Adrenal gland (tissue), 12 donors: ENCODE results near the gene SLC25A21. TPM values are rescaled to one million over a fixed set of nuclear protein-coding genes. Genes with fewer than 3 reads are reported as not detected.

Source experiments
- DNase-seq, 7 donors: peaks; one replicate each; pipeline ENCODE4 v3.0.0-alpha.2; 2019 to 2020
- H3K27ac ChIP-seq, 5 donors: fragments of 200-600 bp; sonication (generic) in 4 of 5; 1 replicate in 3 of 5; 2 replicates in 2 of 5; pipeline versions ENCODE4 v1.5.1 to v1.8.0; 2016 to 2020; ENCODE audit warnings: mild to moderate bottlenecking in 1 of 5
- H3K27me3 ChIP-seq: fragments of 200-600 bp; 2 replicates; pipeline ENCODE4 v1.8.0; 2021
- H3K36me3 ChIP-seq, 2 donors: fragments of 200-600 bp; replicated peaks in 1 of 2; 1 replicate in 1 of 2; 2 replicates in 1 of 2; pipeline versions ENCODE4 v1.5.1 to v1.8.0; 2018 to 2022
- H3K4me1 ChIP-seq, 2 donors: fragments of 200-600 bp; replicated peaks in 1 of 2; 1 replicate in 1 of 2; 2 replicates in 1 of 2; pipeline versions ENCODE4 v1.5.1 to v1.8.0; 2018 to 2021
- H3K4me3 ChIP-seq, 4 donors: fragments of 200-600 bp; sonication (generic) in 3 of 4; one replicate each; pipeline ENCODE4 v1.5.1; 2016 to 2018
- H3K9me3 ChIP-seq, 3 donors: fragments of 200-600 bp; sonication (generic) in 1 of 3; replicated peaks in 1 of 3; 1 replicate in 2 of 3; 2 replicates in 1 of 3; pipeline versions ENCODE4 v1.5.1 to v1.8.0; 2016 to 2021
- POLR2A ChIP-seq, 2 donors: fragments of 450-650 bp; IDR thresholded peaks; one replicate each; pipeline ENCODE4 v1.6.1; 2017; ENCODE audit warnings: antibody characterized with exemption in 2 of 2, mild to moderate bottlenecking in 2 of 2, moderate library complexity in 1 of 2
- WGBS, 4 donors: extraction: QIAGEN DNeasy Blood & Tissue Kit in 2 of 4; methylation state at CpG; one replicate each; pipeline versions ENCODE4 v1.1.5 to v1.1.7; 2013 to 2017; 5-methylcytosine and 5-hydroxymethylcytosine counted together
- intact Hi-C, 2 donors: fragments of 100-400 bp; cut with DNase I; formaldehyde crosslinking; loops; one replicate each; pipeline versions ENCODE4 v1.14.1 to v1.15.0; 2022 to 2023
- polyA plus RNA-seq, 3 donors: library from polyadenylated mRNA; stranded (reverse); fragments of 200-250 nt in 2 of 3; fragments of 350-450 nt in 1 of 3; fragmentation: Illumina TruSeq in 1 of 3; extraction: RNeasy Lipid Tissue Mini Kit (QIAGEN cat#74804) in 1 of 3; gene quantifications; one replicate each; pipeline ENCODE4 v1.2.3, GENCODE V29; 2013 to 2014
- total RNA-seq, 9 donors: library from RNA; depleted of rRNA in 4 of 9; stranded (reverse); fragments of >200 nt in 4 of 9; fragments of 120-200 nt in 1 of 9; fragmentation: NEBNext Ultra II Directional in 1 of 9; extraction: Animal tissue kit (Norgen Biotek cat#: 25700) in 1 of 9; gene quantifications; one replicate each; pipeline versions ENCODE4 v1.1.0 to v1.2.4, GENCODE V29; 2013 to 2023
- TF ChIP-seq, protein P1 (sequence below), 6 experiments: fragments of 450-650 bp in 4 of 6; fragments of 200-600 bp in 2 of 6; sonication (generic) in 1 of 6; IDR thresholded peaks; 1 replicate in 5 of 6; 2 replicates in 1 of 6; pipeline versions ENCODE4 v1.5.1 to v1.8.0; 2016 to 2021; ENCODE audit warnings: antibody characterized with exemption in 6 of 6, mild to moderate bottlenecking in 2 of 6, moderate library complexity in 1 of 6
- donor health status: healthy with polysubstance abuse.
- donor health status: Bipolar disorder and iron deficiency.
- donor health status: DM: yes; HTN: yes; CAD: no.
- donor health status: DM: no; HTN: no; CAD: no.
- donor health status: DM: no; HTN: no; CAD: no.
- donor health status: DM: yes; HTN: yes; CAD: no.

Gene SLC25A21
- total and polyA plus RNA-seq, 12 donors, result 0.14 to 3.8 (median 0.56) TPM

DNA sequence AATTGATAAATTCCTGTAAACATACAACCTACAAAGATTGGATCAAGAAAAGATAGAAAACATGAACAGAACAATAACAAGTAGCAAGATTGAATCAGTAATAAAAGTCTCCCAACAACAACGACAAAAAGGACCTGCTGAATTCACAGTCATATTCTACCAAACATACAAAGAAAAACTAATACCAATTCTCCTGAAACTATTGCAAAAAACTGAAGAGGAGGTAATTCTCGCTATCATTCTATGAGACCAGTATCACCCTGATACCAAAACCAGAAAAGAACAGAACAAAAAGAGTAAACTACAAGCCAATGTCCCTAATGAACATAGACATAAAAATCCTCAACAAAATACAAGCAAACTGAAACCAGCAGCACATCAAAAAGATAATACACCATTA, 14.4 kb downstream of the SLC25A21 start:
- no peaks in the 10 kb centered on the region for H3K9me3 ChIP-seq
- intact Hi-C loops, result no loop called here
- H3K27ac ChIP-seq, result no peak overlapping the region
- TF ChIP-seq POLR2A (IDR thresholded peaks at IDR 0.05), result no peak
- no peaks in the 10 kb centered on the region for H3K4me1 ChIP-seq
- 79 to 93% (median 87%) methylated on average over 2 of the region's 2 CpGs for WGBS, 4 donors
- no peaks in the 10 kb centered on the region for H3K36me3 ChIP-seq
- no peak for DNase-seq
- no peaks in the 10 kb centered on the region for H3K27me3 ChIP-seq
- H3K4me3 ChIP-seq, result no peak overlapping the region

DNA sequence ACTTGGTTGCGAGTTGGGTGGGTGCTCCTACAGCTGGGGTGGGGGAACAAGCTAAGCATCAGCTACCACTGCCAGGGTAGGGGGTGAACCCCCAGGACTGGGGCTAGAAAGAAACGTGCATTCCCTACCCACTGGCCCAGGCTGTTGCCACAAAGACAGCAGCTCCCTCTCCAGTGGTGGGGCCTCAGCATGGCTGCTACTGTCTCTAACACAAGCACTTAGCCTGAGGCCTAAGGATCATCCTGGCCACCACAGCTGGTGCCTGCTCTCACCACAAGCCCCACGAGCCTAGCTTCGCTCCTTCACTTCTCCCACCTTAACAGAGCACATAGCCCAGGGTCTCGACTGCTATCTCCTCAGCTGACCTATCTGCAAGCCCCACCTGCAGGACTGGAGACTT, 18.9 kb downstream of the SLC25A21 start:
- 65 to 88% (median 83%) methylated on average over 4 to 5 of the region's 5 CpGs for WGBS, 4 donors

DNA sequence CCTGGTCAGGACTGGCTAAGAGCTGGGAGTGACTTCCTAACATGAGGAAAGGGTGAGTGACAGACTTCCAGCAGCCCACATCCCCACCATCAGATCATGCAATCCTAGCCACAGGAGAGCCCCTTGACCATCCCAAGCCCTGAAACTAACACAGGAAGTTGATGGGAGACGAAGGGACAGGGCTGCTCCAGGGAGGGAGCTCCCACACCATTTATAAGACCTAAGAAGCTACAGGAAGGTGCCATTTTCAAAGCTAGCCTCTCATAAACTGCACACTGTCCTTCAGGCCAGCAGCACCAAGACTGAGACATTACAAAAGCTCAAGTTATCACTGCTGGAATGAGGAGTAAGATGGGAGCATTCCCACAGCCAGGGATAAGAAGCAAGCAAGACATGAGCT, 19.4 kb downstream of the SLC25A21 start:
- intact Hi-C loops, result no loop called here
- Histone ChIP-seq H3K27ac (no peak overlapping the region), H3K36me3 (no peaks in the 10 kb centered on the region), H3K9me3 (no peaks in the 10 kb centered on the region), H3K27me3 (no peaks in the 10 kb centered on the region), H3K4me3 (no peak overlapping the region), H3K4me1 (peaks cover 0 to 9% of the 10 kb centered on the region in 2 donors)
- no peak for DNase-seq
- WGBS, 4 donors, result 13 to 71% (median 31%) methylated on average over 1 of the region's 1 CpG
- TF ChIP-seq, protein P1, sequence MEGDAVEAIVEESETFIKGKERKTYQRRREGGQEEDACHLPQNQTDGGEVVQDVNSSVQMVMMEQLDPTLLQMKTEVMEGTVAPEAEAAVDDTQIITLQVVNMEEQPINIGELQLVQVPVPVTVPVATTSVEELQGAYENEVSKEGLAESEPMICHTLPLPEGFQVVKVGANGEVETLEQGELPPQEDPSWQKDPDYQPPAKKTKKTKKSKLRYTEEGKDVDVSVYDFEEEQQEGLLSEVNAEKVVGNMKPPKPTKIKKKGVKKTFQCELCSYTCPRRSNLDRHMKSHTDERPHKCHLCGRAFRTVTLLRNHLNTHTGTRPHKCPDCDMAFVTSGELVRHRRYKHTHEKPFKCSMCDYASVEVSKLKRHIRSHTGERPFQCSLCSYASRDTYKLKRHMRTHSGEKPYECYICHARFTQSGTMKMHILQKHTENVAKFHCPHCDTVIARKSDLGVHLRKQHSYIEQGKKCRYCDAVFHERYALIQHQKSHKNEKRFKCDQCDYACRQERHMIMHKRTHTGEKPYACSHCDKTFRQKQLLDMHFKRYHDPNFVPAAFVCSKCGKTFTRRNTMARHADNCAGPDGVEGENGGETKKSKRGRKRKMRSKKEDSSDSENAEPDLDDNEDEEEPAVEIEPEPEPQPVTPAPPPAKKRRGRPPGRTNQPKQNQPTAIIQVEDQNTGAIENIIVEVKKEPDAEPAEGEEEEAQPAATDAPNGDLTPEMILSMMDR (IDR thresholded peaks at IDR 0.05), result no peak

More for the DNA sequence above, 18.9 kb downstream of the SLC25A21 start:
- H3K27me3 ChIP-seq, result no peaks in the 10 kb centered on the region
- H3K36me3 ChIP-seq, result no peaks in the 10 kb centered on the region
- H3K4me1 ChIP-seq, result peaks cover 0 to 9% of the 10 kb centered on the region in 2 donors
- intact Hi-C loops, result no loop called here
- DNase-seq, result no peak
- no peak overlapping the region for H3K4me3 ChIP-seq
- TF ChIP-seq, protein P1 (IDR thresholded peaks at IDR 0.05), result no peak
- TF ChIP-seq POLR2A (IDR thresholded peaks at IDR 0.05), result no peak
- no peaks in the 10 kb centered on the region for H3K9me3 ChIP-seq
- no peak overlapping the region for H3K27ac ChIP-seq

DNA sequence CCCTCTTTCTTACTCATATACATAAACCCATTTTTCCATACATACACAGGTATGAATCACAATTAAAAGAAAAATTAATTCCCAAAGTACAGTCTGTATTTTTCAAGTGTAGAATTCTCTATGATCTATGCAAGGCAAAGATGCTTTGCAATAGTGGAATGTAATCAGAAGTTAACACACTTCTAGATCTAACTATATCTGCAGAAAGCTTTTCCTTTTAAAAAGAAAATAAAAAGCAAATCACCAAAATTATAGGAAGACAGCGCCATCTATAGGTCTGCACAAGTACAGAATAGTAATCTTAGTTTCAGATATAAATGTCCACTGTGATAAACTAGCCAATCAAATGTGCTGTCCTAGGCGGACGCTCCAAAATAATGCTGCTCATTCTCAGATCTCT, 22.0 kb downstream of the SLC25A21 start:
- WGBS, 4 donors, result 0 to 7% (median 0%) methylated on average over 3 of the region's 3 CpGs
- intact Hi-C loops, result no loop called here

More for the DNA sequence above, 22.0 kb downstream of the SLC25A21 start:
- no peak for DNase-seq
- Histone ChIP-seq H3K4me3 (no peak overlapping the region), H3K9me3 (no peaks in the 10 kb centered on the region), H3K27ac (no peak overlapping the region), H3K36me3 (no peaks in the 10 kb centered on the region), H3K4me1 (peaks cover 0 to 9% of the 10 kb centered on the region in 2 donors), H3K27me3 (no peaks in the 10 kb centered on the region)
- TF ChIP-seq, protein P1 (IDR thresholded peaks at IDR 0.05), result peak; percentile 49 to 70 (median 56)
- no peak for TF ChIP-seq POLR2A (IDR thresholded peaks at IDR 0.05)
